Natural killer cell (primary cell): Measurements from ENCODE around the gene NLGN2. TPM values are rescaled to one million over a fixed set of nuclear protein-coding genes. Genes with fewer than 3 reads are reported as not detected.

Experiments
- ATAC-seq, 3 donors: fragments of 150-1000 bp in 2 of 3; fragments of 200-7000 bp in 1 of 3; cut with Tn5 transposase; 1 replicate in 1 of 3; 2 replicates in 2 of 3; pipeline ENCODE4 v1.10.0; 2021; ENCODE audit warnings: mild to moderate bottlenecking in 2 of 3, moderate library complexity in 2 of 3
- DNase-seq, 2 donors: peaks; one replicate each; pipeline versions ENCODE4 v3.0.0 to v3.0.0-alpha.2; 2013 to 2021; ENCODE audit warnings: mixed read lengths in 1 of 2
- H3K27ac ChIP-seq: one replicate; pipeline ENCODE4 v1.5.1; 2013; ENCODE audit warnings: mild to moderate bottlenecking, low read length
- H3K27me3 ChIP-seq: one replicate; pipeline ENCODE4 v1.6.1; 2013; ENCODE audit warnings: low read length; ENCODE audit not compliant: control insufficient read depth, insufficient read depth
- H3K36me3 ChIP-seq: one replicate; pipeline ENCODE4 v1.6.1; 2013; ENCODE audit warnings: low read length; ENCODE audit not compliant: control insufficient read depth, insufficient read depth
- H3K4me1 ChIP-seq: one replicate; pipeline ENCODE4 v1.6.1; 2013; ENCODE audit warnings: low read length; ENCODE audit not compliant: control insufficient read depth, insufficient read depth
- H3K4me3 ChIP-seq: one replicate; pipeline ENCODE4 v1.5.1; 2013; ENCODE audit warnings: low read length
- H3K9me3 ChIP-seq: one replicate; pipeline ENCODE4 v1.6.1; 2013; ENCODE audit warnings: low read length; ENCODE audit not compliant: control insufficient read depth, insufficient read depth
- H3K27ac Mint-ChIP-seq, 2 donors: one replicate each; pipeline ENCODE4 v1.8.0; 2022; ENCODE audit warnings: mild to moderate bottlenecking in 2 of 2, mixed read lengths in 2 of 2, moderate library complexity in 1 of 2
- H3K27me3 Mint-ChIP-seq, 2 donors: one replicate each; pipeline ENCODE4 v1.8.0; 2022; ENCODE audit warnings: low read depth in 2 of 2, mixed read lengths in 2 of 2
- H3K36me3 Mint-ChIP-seq: one replicate; pipeline ENCODE4 v1.8.0; 2022; ENCODE audit warnings: mixed read lengths
- H3K4me1 Mint-ChIP-seq, 2 donors: one replicate each; pipeline ENCODE4 v1.8.0; 2022; ENCODE audit warnings: mixed read lengths in 2 of 2
- H3K4me3 Mint-ChIP-seq: one replicate; pipeline ENCODE4 v1.8.0; 2022; ENCODE audit warnings: mild to moderate bottlenecking, moderate library complexity, mixed read lengths
- H3K9me3 Mint-ChIP-seq, 2 donors: one replicate each; pipeline ENCODE4 v1.8.0; 2022; ENCODE audit warnings: mixed read lengths in 2 of 2
- WGBS: methylation state at CpG from one replicate; pipeline ENCODE4 v1.1.7; 2013; ENCODE audit warnings: missing lambda C conversion rate; ENCODE audit not compliant: insufficient coverage; 5-methylcytosine and 5-hydroxymethylcytosine counted together
- intact Hi-C: fragments of 100-400 bp; cut with micrococcal nuclease; formaldehyde crosslinking; loops from one replicate; pipeline ENCODE4 v1.14.2; 2022
- total RNA-seq, 4 donors: library from RNA; stranded (reverse); fragments of 120-200 nt in 1 of 4; gene quantifications; one replicate each; pipeline versions ENCODE4 v1.2.3 to v1.2.4, GENCODE V29; 2013 to 2022
- TF ChIP-seq, protein P1 (sequence below): fragments of 200-600 bp; IDR thresholded peaks from one replicate; pipeline ENCODE4 v1.8.0; 2022; ENCODE audit warnings: antibody characterized with exemption

Gene NLGN2
- total RNA-seq, 3 donors from 2014 or later (not counting 1 experiment from before 2014, with no cell fraction given): 2.8 to 3.4 (median 3.1) TPM

DNA sequence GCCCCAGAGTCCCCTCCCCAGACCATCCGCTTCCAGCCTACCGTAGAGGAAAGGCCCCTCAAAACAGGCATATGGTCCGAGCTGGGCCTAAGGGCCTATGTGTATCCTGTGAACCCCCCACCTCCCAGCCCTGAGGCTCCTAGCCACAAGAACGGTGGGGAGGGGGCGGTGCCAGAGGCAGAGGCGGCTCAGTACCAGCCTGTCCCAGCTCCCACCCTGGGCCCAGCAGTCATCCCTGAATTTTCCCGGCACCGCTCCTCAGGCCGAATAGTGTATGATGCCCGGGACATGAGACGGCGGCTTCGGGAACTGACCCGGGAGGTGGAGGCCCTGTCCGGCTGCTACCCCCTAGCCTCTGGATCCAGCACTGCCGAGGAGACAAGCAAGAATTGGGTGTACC is 13.5 kb downstream of the NLGN2 start:
- no peaks in the 10 kb centered on the region for H3K36me3 ChIP-seq
- H3K27me3 ChIP-seq: no peaks in the 10 kb centered on the region
- no peak overlapping the region for H3K27ac Mint-ChIP-seq
- H3K9me3 ChIP-seq: no peaks in the 10 kb centered on the region
- no peaks in the 10 kb centered on the region for H3K36me3 Mint-ChIP-seq
- H3K4me1 ChIP-seq: no peaks in the 10 kb centered on the region
- H3K27ac ChIP-seq: no peak overlapping the region
- no peak overlapping the region for H3K4me3 Mint-ChIP-seq
- no peak overlapping the region for H3K4me3 ChIP-seq
- H3K4me1 Mint-ChIP-seq: no peaks in the 10 kb centered on the region
- H3K27me3 Mint-ChIP-seq: no peaks in the 10 kb centered on the region
- 94% methylated on average over 16 of the region's 16 CpGs for WGBS
- TF ChIP-seq, protein P1, sequence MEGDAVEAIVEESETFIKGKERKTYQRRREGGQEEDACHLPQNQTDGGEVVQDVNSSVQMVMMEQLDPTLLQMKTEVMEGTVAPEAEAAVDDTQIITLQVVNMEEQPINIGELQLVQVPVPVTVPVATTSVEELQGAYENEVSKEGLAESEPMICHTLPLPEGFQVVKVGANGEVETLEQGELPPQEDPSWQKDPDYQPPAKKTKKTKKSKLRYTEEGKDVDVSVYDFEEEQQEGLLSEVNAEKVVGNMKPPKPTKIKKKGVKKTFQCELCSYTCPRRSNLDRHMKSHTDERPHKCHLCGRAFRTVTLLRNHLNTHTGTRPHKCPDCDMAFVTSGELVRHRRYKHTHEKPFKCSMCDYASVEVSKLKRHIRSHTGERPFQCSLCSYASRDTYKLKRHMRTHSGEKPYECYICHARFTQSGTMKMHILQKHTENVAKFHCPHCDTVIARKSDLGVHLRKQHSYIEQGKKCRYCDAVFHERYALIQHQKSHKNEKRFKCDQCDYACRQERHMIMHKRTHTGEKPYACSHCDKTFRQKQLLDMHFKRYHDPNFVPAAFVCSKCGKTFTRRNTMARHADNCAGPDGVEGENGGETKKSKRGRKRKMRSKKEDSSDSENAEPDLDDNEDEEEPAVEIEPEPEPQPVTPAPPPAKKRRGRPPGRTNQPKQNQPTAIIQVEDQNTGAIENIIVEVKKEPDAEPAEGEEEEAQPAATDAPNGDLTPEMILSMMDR: no peak
- ATAC-seq: no peak
- H3K9me3 Mint-ChIP-seq: no peaks in the 10 kb centered on the region
- no peak for DNase-seq
- intact Hi-C loops: no loop called here

DNA sequence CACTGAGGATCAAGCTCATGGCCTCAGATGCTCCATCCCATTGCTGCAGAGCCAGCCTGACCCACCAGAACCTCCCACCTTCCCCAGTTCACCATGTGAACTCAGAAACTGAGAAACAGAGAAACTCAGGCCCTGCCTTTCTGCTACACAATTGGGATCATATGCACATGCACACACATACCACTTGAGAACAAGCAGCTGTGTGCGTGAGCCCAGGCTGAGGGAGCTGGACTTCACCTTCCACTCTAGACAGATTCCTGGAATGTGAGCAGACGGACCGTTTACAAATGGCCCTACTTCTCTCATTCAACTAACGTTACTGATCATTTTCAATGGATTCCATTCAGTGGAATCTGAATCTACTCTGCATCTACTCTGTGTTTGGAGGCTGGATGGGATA is 16.0 kb downstream of the NLGN2 start:
- no peaks in the 10 kb centered on the region for H3K4me1 Mint-ChIP-seq
- TF ChIP-seq, protein P1: no peak
- H3K36me3 Mint-ChIP-seq: no peaks in the 10 kb centered on the region
- no peak overlapping the region for H3K4me3 Mint-ChIP-seq
- ATAC-seq: no peak
- Histone ChIP-seq H3K4me1 (no peaks in the 10 kb centered on the region), H3K9me3 (no peaks in the 10 kb centered on the region), H3K4me3 (no peak overlapping the region), H3K36me3 (no peaks in the 10 kb centered on the region), H3K27ac (no peak overlapping the region), H3K27me3 (no peaks in the 10 kb centered on the region)
- no peaks in the 10 kb centered on the region for H3K27me3 Mint-ChIP-seq
- WGBS: 92% methylated on average over 4 of the region's 4 CpGs
- H3K9me3 Mint-ChIP-seq: no peaks in the 10 kb centered on the region
- no peak for DNase-seq
- intact Hi-C loops: no loop called here
- H3K27ac Mint-ChIP-seq: no peak overlapping the region

DNA sequence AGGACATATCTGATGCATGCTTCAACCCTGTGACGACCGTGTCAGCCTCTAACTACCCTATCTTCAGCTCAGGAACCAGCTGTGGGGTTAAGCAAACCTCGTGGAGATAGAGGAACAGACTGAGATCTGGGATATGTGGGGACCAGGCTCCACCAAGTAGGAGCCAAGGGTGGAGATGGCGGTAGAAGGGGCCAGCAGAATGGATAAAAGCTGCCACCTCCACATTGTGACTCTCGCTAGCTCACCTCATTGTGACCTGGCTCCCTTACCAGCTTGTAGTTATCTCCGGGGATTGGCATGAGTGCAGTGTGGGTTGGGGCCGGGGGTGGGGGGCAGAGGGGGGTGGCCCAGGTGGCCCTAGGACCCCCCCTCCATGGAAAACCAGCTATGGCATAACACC is 17.7 kb downstream of the NLGN2 start, which contains the start of gene SPEM2:
Gene SPEM2 (plus strand): TSS at position 301 of the 400 bp plus-strand sequence. CDS start 73 bp downstream, at position 374.
- Histone ChIP-seq H3K27ac (no peak within 1 kb of the TSS), H3K36me3 (no peaks in the 10 kb centered on the region), H3K4me3 (no peak within 1 kb of the TSS), H3K9me3 (no peaks in the 10 kb centered on the region), H3K27me3 (no peaks in the 10 kb centered on the region), H3K4me1 (no peaks in the 10 kb centered on the region)
- Mint-ChIP-seq H3K27ac (no peak within 1 kb of the TSS), H3K36me3 (no peaks in the 10 kb centered on the region), H3K4me1 (no peaks in the 10 kb centered on the region), H3K27me3 (no peaks in the 10 kb centered on the region), H3K9me3 (no peaks in the 10 kb centered on the region), H3K4me3 (no peak within 1 kb of the TSS)
- ATAC-seq: no peak
- 82% methylated on average over 5 of the region's 7 CpGs for WGBS
- TF ChIP-seq, protein P1: no peak
- DNase-seq: no peak
- intact Hi-C loops: no loop called here

DNA sequence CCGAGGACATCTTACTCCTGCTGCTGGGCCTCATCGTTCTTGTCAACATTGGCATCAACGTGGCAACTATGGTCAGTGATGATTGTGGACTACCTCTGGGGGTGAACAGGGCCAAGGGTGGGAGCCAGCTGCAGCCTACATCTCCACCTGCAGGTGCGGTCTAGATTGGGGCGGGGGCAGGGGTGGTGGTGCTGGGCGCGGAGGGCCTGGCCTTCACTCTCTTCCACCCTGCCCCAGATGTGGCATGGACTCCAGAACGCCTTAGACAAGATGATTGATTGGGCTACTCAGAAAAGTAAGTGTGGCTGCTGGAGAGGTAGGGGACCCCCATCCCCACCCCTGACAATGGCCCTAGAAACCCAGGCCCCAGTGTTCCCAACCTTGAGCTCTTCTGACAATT is 18.1 kb downstream of the NLGN2 start:
- TF ChIP-seq, protein P1: no peak
- Histone ChIP-seq H3K27me3 (no peaks in the 10 kb centered on the region), H3K36me3 (no peaks in the 10 kb centered on the region), H3K4me3 (no peak overlapping the region), H3K27ac (no peak overlapping the region), H3K9me3 (no peaks in the 10 kb centered on the region), H3K4me1 (no peaks in the 10 kb centered on the region)
- WGBS: 92% methylated on average over 8 of the region's 8 CpGs
- Mint-ChIP-seq H3K4me3 (no peak overlapping the region), H3K27me3 (no peaks in the 10 kb centered on the region), H3K4me1 (no peaks in the 10 kb centered on the region), H3K27ac (no peak overlapping the region), H3K36me3 (no peaks in the 10 kb centered on the region), H3K9me3 (no peaks in the 10 kb centered on the region)
- DNase-seq: no peak
- intact Hi-C loops: no loop called here
- no peak for ATAC-seq
